Activated CD8-positive, alpha-beta T cell treated with anti-CD3 and anti-CD28 coated beads for 36 hours (primary cell): Measurements from ENCODE around the gene HSH2D. TPM values are rescaled to one million over a fixed set of nuclear protein-coding genes. Genes with fewer than 3 reads are reported as not detected.
"Not testable (repeated sequence)": the region's sequence is repeated elsewhere in the genome, so short reads cannot be mapped to it uniquely, and the experiment has no call there.

Experiments
- ATAC-seq: fragments of 200-7000 bp; cut with Tn5 transposase; one replicate; pipeline ENCODE4 v1.10.0; 2021; ENCODE audit warnings: mild to moderate bottlenecking, moderate library complexity
- CTCF ChIA-PET: fragments of 350-600 bp; sonication (Branson Sonifier 250); formaldehyde crosslinking; loops from one replicate; lab custom pipeline; 2021; ENCODE audit warnings: antibody characterized with exemption; lab: Charles Lee
- POLR2A ChIA-PET: fragments of 350-600 bp; sonication (Branson Sonifier 250); formaldehyde crosslinking; loops from one replicate; lab custom pipeline; 2021; ENCODE audit warnings: antibody characterized with exemption; lab: Charles Lee
- DNase-seq: peaks from one replicate; pipeline ENCODE4 v3.0.0-alpha.2; 2020
- H3K27ac Mint-ChIP-seq: one replicate; pipeline ENCODE4 v1.8.0; 2021; ENCODE audit warnings: mild to moderate bottlenecking, mixed read lengths
- H3K27me3 Mint-ChIP-seq: one replicate; pipeline ENCODE4 v1.8.0; 2021; ENCODE audit warnings: mixed read lengths
- H3K36me3 Mint-ChIP-seq: one replicate; pipeline ENCODE4 v1.8.0; 2021; ENCODE audit warnings: low read depth, mixed read lengths
- H3K4me1 Mint-ChIP-seq: one replicate; pipeline ENCODE4 v1.8.0; 2021; ENCODE audit warnings: low read depth, mixed read lengths
- H3K4me3 Mint-ChIP-seq: one replicate; pipeline ENCODE4 v1.8.0; 2021; ENCODE audit warnings: mild to moderate bottlenecking, moderate library complexity, mixed read lengths
- H3K9me3 Mint-ChIP-seq: one replicate; pipeline ENCODE4 v1.8.0; 2021; ENCODE audit warnings: mixed read lengths
- intact Hi-C: fragments of 100-400 bp; cut with micrococcal nuclease; formaldehyde crosslinking; loops from one replicate; pipeline ENCODE4 v1.10.0; 2022
- total RNA-seq, 2 experiments: library from RNA; stranded (reverse); gene quantifications; one replicate each; pipeline ENCODE4 v1.2.3, GENCODE V29; 2021
- TF ChIP-seq, protein P1 (sequence below): fragments of 200-600 bp; IDR thresholded peaks from one replicate; pipeline ENCODE4 v1.8.0; 2022; ENCODE audit warnings: antibody characterized with exemption, mild to moderate bottlenecking

Gene HSH2D
- total RNA-seq, 2 experiments from 2014 or later: 23.5 to 25.5 TPM

DNA sequence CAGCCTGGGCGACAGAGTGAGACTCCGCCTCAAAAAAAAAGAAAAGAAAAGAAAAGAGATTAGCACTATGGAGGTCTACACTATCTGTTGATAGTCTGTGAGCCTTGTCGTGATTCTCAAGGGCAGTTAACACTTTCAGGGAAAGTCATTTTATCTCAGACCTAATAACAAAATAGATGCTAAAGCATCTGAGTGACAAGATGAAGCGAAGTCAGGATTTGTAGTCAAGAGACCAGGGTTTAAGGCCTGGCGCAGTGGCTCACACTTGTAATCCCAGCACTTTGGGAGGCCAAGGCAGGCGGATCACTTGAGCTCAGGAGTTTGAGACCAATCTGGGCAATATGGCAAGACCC, 45.1 kb upstream of the HSH2D start:
- Mint-ChIP-seq H3K9me3 (no peaks in the 10 kb centered on the region), H3K36me3 (peaks cover 70% of the 10 kb centered on the region), H3K4me1 (peaks cover 28% of the 10 kb centered on the region), H3K27me3 (no peaks in the 10 kb centered on the region), H3K27ac (no peak overlapping the region), H3K4me3 (no peak overlapping the region)
- ATAC-seq (no peak), DNase-seq (no peak)
- ChIA-PET CTCF (interaction anchor here (1.1 to 2.0 kb wide), 2 partner anchors 13 to 28 kb away, joined by 4 to 5 read pairs; no protein-coding TSS in a partner anchor), POLR2A (interaction anchor here (1.2 to 6.6 kb wide), 4 partner anchors 8 to 21 kb away, joined by 3 to 53 read pairs (median 4); partner anchors contain the start of gene TPM4)
- TF ChIP-seq, protein P1, sequence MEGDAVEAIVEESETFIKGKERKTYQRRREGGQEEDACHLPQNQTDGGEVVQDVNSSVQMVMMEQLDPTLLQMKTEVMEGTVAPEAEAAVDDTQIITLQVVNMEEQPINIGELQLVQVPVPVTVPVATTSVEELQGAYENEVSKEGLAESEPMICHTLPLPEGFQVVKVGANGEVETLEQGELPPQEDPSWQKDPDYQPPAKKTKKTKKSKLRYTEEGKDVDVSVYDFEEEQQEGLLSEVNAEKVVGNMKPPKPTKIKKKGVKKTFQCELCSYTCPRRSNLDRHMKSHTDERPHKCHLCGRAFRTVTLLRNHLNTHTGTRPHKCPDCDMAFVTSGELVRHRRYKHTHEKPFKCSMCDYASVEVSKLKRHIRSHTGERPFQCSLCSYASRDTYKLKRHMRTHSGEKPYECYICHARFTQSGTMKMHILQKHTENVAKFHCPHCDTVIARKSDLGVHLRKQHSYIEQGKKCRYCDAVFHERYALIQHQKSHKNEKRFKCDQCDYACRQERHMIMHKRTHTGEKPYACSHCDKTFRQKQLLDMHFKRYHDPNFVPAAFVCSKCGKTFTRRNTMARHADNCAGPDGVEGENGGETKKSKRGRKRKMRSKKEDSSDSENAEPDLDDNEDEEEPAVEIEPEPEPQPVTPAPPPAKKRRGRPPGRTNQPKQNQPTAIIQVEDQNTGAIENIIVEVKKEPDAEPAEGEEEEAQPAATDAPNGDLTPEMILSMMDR: no peak
- intact Hi-C loops: no loop called here

DNA sequence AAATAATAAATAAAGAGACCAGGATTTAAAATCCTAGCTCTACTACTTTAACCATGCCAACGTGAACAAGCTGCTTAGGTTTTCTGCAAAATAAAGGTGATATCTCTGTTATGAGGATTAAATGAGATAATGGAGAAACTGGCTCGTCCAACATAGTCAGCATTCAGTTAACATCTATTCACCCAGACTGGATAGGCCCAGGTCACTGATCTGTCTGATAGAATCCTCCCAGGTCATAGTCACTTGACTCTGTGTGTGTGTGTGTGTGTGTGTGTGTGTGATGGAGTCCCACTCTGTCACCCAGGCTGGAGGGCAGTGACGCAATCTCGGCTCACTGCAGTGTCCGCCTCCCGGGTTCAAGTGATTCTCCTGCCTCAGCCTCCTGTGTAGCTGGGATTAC, 44.7 kb upstream of the HSH2D start:
- ChIA-PET POLR2A (interaction anchor here (1.2 to 6.6 kb wide), 6 partner anchors 8 to 21 kb away, joined by 3 to 53 read pairs (median 4); partner anchors contain the start of gene TPM4), CTCF (interaction anchor here (1.1 to 2.0 kb wide), 2 partner anchors 12 to 28 kb away, joined by 4 to 5 read pairs; no protein-coding TSS in a partner anchor)
- intact Hi-C loops: no loop called here

DNA sequence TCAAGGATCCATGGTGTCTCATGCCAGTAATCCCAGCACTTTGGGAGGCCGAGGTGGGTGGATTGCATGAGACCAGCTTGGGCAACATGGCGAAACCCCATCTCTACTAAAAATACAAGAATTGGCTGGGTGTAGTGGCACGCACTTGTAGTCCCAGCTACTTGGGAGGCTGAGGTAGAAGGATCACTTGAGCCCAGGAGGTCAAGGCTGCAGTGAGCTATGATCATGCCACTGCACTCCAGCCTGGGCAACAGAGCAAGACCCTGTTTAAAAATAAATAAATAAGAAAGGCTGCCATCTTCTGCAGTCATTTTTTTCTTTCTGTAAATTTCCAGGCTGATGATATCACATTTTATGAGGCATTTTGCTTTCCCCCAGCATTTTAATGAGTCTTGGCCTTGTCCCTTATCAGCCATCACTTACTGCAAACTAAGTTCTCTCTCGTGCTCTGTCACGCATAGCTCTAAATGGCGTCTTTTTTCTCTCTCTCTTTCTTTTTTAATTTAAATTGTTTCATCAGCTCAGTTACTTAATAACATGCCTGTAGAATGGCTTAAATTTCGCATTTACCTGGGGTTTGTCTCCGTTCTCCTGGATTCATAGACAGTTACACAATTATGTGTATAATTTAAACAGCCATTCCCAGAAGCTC, 44.0 kb upstream of the HSH2D start:
- H3K4me3 Mint-ChIP-seq, H3K9me3 Mint-ChIP-seq, ATAC-seq, DNase-seq, H3K27ac Mint-ChIP-seq, H3K27me3 Mint-ChIP-seq, intact Hi-C loops: not testable (repeated sequence)
- Mint-ChIP-seq H3K36me3 (peaks cover 64% of the 10 kb centered on the region), H3K4me1 (peaks cover 22% of the 10 kb centered on the region)
- POLR2A ChIA-PET: interaction anchor here (0.7 to 6.6 kb wide), 9 partner anchors 9 to 174 kb away, joined by 3 to 53 read pairs (median 3); partner anchors contain the start of gene TPM4
- CTCF ChIA-PET: interaction anchor here (1.1 to 2.0 kb wide), 2 partner anchors 12 to 29 kb away, joined by 4 to 5 read pairs; no protein-coding TSS in a partner anchor

More for the DNA sequence above, 44.7 kb upstream of the HSH2D start:
- H3K4me3 Mint-ChIP-seq: no peak overlapping the region
- ATAC-seq (no peak), DNase-seq (no peak)
- H3K27ac Mint-ChIP-seq: no peak overlapping the region
- no peaks in the 10 kb centered on the region for H3K27me3 Mint-ChIP-seq
- H3K36me3 Mint-ChIP-seq: peaks cover 67% of the 10 kb centered on the region
- peaks cover 25% of the 10 kb centered on the region for H3K4me1 Mint-ChIP-seq
- no peaks in the 10 kb centered on the region for H3K9me3 Mint-ChIP-seq
- TF ChIP-seq, protein P1: no peak

DNA sequence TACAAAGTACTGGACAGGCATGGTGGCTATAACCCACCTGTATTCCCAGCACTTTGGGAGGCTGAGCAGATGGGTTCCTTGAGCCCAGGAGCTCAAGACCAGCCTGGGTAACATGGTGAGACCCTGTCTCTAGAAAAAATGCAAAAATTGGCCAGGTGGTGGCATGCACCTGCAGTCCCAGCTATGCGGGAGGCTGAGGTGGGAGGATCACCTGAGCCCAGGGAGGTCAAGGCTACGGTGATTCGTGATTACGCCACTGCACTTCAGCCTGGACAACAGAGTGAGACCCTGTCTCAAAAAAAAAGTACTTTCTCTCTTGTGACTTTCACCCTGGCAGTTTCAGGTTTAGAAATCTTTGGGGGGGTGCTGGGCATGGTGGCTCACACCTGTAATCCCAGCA, 43.0 kb upstream of the HSH2D start:
- no peak for DNase-seq
- peaks cover 53% of the 10 kb centered on the region for H3K36me3 Mint-ChIP-seq
- POLR2A ChIA-PET: interaction anchor here (0.6 to 6.6 kb wide), 6 partner anchors 11 to 108 kb away, joined by 3 to 53 read pairs (median 4); partner anchors contain the start of gene TPM4
- H3K4me1 Mint-ChIP-seq: peaks cover 11% of the 10 kb centered on the region
- CTCF ChIA-PET: interaction anchor here (1.0 to 2.0 kb wide), 2 partner anchors 10 to 30 kb away, joined by 3 to 5 read pairs; no protein-coding TSS in a partner anchor
- H3K27me3 Mint-ChIP-seq: no peaks in the 10 kb centered on the region
- intact Hi-C loops: no loop called here
- no peak overlapping the region for H3K4me3 Mint-ChIP-seq
- ATAC-seq: no peak
- TF ChIP-seq, protein P1: no peak
- H3K9me3 Mint-ChIP-seq: no peaks in the 10 kb centered on the region
- no peak overlapping the region for H3K27ac Mint-ChIP-seq

DNA sequence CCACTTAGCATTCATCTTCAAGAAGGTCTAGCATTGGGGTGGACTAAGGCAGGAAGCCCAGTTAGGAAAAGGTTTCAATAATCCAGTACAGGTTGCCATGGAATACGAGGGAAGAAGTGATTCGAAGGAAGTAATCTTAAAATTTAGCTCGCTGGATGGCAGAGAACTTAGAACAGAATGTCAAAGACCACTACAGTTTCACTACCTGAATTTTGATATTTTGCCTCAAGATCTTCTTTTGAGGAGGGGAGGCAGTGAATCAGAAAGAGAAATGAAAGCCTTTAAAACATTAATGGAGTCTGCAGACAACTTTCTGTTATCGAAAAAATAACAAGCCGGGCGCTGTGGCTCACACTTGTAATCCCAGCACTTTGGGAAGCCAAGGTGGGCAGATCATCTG, 38.8 kb upstream of the HSH2D start:
- H3K4me1 Mint-ChIP-seq: no peaks in the 10 kb centered on the region
- peak overlapping the region; percentile 39 for H3K27ac Mint-ChIP-seq
- H3K36me3 Mint-ChIP-seq: peaks cover 20% of the 10 kb centered on the region
- H3K27me3 Mint-ChIP-seq: no peaks in the 10 kb centered on the region
- ChIA-PET CTCF (interaction anchor here (0.7 to 5.4 kb wide), 2 partner anchors 16 to 63 kb away, joined by 3 to 20 read pairs; no protein-coding TSS in a partner anchor), POLR2A (interaction anchor here (0.6 to 1.6 kb wide), 2 partner anchors 10 to 27 kb away, joined by 3 read pairs; no protein-coding TSS in a partner anchor)
- TF ChIP-seq, protein P1: no peak
- ATAC-seq: no peak
- no peaks in the 10 kb centered on the region for H3K9me3 Mint-ChIP-seq
- no peak for DNase-seq
- intact Hi-C loops: no loop called here
- no peak overlapping the region for H3K4me3 Mint-ChIP-seq
